DND-41 (cell line): ENCODE data around the gene SNCB.
"Not testable (repeated sequence)": the region's sequence is repeated elsewhere in the genome, so short reads cannot be mapped to it uniquely, and the experiment has no call there.

Experiments used
- ATAC-seq: fragments of 200-7000 bp; cut with Tn5 transposase; 3 replicates; pipeline ENCODE4 v1.9.1; 2021; ENCODE audit warnings: low read depth; ENCODE audit not compliant: insufficient read depth
- DNase-seq: peaks from one replicate; pipeline ENCODE4 v3.0.0-alpha.2; 2020
- H2AFZ ChIP-seq: 2 replicates; pipeline ENCODE4 v1.6.0; 2012; ENCODE audit warnings: low read depth, low read length
- H3K27ac ChIP-seq: 2 replicates; pipeline ENCODE4 v1.5.1; 2012; ENCODE audit warnings: low read length, inconsistent platforms
- H3K27me3 ChIP-seq: fragments of 200-600 bp; sonication (generic); 2 replicates; pipeline ENCODE4 v1.6.0; 2012; ENCODE audit warnings: low read length, mild to moderate bottlenecking, inconsistent platforms; ENCODE audit not compliant: insufficient read depth, poor library complexity
- H3K36me3 ChIP-seq: 2 replicates; pipeline ENCODE4 v1.5.1; 2012; ENCODE audit warnings: low read length, inconsistent platforms; ENCODE audit not compliant: insufficient read depth
- H3K4me1 ChIP-seq: 2 replicates; pipeline ENCODE4 v1.5.1; 2012; ENCODE audit warnings: mild to moderate bottlenecking, low read length; ENCODE audit not compliant: insufficient read depth
- H3K4me2 ChIP-seq: 2 replicates; pipeline ENCODE4 v1.6.0; 2012; ENCODE audit warnings: mild to moderate bottlenecking, moderate library complexity, low read length, inconsistent platforms; ENCODE audit not compliant: insufficient read depth
- H3K4me3 ChIP-seq, 2 experiments: fragments of 200-600 bp in 1 of 2; shearing (Covaris generic) in 1 of 2; 2 replicates each; pipeline ENCODE4 v1.5.1; 2012 to 2016; ENCODE audit warnings: inconsistent platforms in 2 of 2, low read length in 2 of 2, mild to moderate bottlenecking in 2 of 2, low read depth in 1 of 2, moderate library complexity in 1 of 2
- H3K79me2 ChIP-seq: 2 replicates; pipeline ENCODE4 v1.6.0; 2012; ENCODE audit warnings: low read length, inconsistent platforms; ENCODE audit not compliant: insufficient read depth
- H3K9ac ChIP-seq: 2 replicates; pipeline ENCODE4 v1.6.0; 2012; ENCODE audit warnings: low read depth, mild to moderate bottlenecking, inconsistent platforms, low read length, moderate library complexity
- H3K9me3 ChIP-seq: 2 replicates; pipeline ENCODE4 v1.5.1; 2012; ENCODE audit warnings: low read length, moderate library complexity, mild to moderate bottlenecking, inconsistent platforms; ENCODE audit not compliant: insufficient read depth, severe bottlenecking
- H4K20me1 ChIP-seq: 2 replicates; pipeline ENCODE4 v1.6.0; 2012; ENCODE audit warnings: low read length; ENCODE audit not compliant: insufficient read depth
- EZH2 ChIP-seq: IDR thresholded peaks from 3 replicates; pipeline ENCODE4 v1.6.1; 2012; ENCODE audit warnings: borderline replicate concordance, low read depth, mild to moderate bottlenecking, moderate library complexity, low read length, inconsistent platforms; ENCODE audit not compliant: severe bottlenecking
- TF ChIP-seq, protein P1 (sequence below): IDR thresholded peaks from 2 replicates; pipeline ENCODE4 v1.5.1; 2012; ENCODE audit warnings: borderline replicate concordance, low read length, moderate library complexity, mild to moderate bottlenecking; ENCODE audit not compliant: poor library complexity, severe bottlenecking; ENCODE audit errors: extremely low read depth

SNCB gene

GRCh38 chr5:176599749-176600430, 30.4 kb downstream of the SNCB start:
- H3K27ac ChIP-seq, H2AFZ ChIP-seq, DNase-seq, H4K20me1 ChIP-seq, H3K9ac ChIP-seq, H3K79me2 ChIP-seq, H3K4me3 ChIP-seq, H3K4me1 ChIP-seq, ATAC-seq, H3K36me3 ChIP-seq, H3K9me3 ChIP-seq, H3K4me2 ChIP-seq: not testable (repeated sequence)
- peaks cover 19% of the 10 kb centered on the region for H3K27me3 ChIP-seq

GRCh38 chr5:176597417-176598389, 32.6 kb downstream of the SNCB start:
- Histone ChIP-seq H3K36me3 (no peaks in the 10 kb centered on the region), H4K20me1 (no peaks in the 10 kb centered on the region), H3K27ac (no peak overlapping the region), H2AFZ (no peak overlapping the region), H3K9me3 (no peaks in the 10 kb centered on the region), H3K27me3 (peaks cover 15% of the 10 kb centered on the region), H3K4me3 (no peak overlapping the region), H3K4me1 (no peaks in the 10 kb centered on the region), H3K4me2 (no peak overlapping the region), H3K9ac (no peak overlapping the region), H3K79me2 (no peaks in the 10 kb centered on the region)
- ATAC-seq (no peak), DNase-seq (no peak)
- TF ChIP-seq, protein P1, sequence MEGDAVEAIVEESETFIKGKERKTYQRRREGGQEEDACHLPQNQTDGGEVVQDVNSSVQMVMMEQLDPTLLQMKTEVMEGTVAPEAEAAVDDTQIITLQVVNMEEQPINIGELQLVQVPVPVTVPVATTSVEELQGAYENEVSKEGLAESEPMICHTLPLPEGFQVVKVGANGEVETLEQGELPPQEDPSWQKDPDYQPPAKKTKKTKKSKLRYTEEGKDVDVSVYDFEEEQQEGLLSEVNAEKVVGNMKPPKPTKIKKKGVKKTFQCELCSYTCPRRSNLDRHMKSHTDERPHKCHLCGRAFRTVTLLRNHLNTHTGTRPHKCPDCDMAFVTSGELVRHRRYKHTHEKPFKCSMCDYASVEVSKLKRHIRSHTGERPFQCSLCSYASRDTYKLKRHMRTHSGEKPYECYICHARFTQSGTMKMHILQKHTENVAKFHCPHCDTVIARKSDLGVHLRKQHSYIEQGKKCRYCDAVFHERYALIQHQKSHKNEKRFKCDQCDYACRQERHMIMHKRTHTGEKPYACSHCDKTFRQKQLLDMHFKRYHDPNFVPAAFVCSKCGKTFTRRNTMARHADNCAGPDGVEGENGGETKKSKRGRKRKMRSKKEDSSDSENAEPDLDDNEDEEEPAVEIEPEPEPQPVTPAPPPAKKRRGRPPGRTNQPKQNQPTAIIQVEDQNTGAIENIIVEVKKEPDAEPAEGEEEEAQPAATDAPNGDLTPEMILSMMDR, result peak; percentile 29
- TF ChIP-seq EZH2, result no peak

DNA sequence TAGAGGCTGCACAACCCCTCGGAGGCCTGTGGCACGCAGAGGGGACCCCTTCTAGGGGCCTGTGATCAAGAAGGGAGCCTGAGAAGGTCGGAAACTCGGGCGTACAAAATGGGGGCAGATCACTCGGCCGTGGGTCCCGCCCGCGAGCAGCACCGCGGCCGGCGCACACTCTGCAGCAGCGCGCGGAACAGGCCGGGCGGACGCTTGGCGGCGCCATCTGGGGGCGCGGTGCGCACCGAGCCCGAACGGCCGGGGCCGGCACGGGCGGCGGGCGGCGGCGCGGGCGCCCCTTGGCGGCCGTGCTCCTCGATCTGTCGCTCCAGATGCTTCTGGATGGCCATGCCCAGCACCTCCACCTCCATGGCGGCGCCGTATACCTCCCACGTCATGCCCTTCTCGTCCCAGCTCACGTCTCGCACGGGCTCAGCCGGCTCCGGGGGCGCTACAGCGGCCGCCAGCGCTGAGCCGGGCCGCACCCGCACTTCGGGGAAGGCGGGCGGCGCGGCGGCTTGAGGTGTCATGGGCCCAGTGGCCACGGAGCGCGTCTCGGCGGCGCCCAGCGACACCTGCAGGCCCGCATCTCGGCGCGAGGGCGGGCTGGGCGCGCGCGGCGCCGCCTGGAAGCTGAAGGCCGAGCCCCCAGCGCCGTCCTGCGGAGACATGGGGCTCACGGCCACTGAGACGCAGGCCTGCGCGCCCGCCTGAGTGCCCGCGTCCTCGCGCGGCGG, 33.5 kb downstream of the SNCB start:
- Histone ChIP-seq H3K27me3 (peaks cover 7% of the 10 kb centered on the region), H3K4me3 (no peak overlapping the region), H3K4me1 (no peaks in the 10 kb centered on the region), H3K9me3 (no peaks in the 10 kb centered on the region), H3K79me2 (no peaks in the 10 kb centered on the region), H4K20me1 (no peaks in the 10 kb centered on the region), H3K27ac (no peak overlapping the region), H2AFZ (no peak overlapping the region), H3K9ac (no peak overlapping the region), H3K4me2 (no peak overlapping the region), H3K36me3 (no peaks in the 10 kb centered on the region)
- DNase-seq, result no peak
- no peak for ATAC-seq
- TF ChIP-seq EZH2, result no peak
- TF ChIP-seq, protein P1, result no peak
